Stomach (tissue), 9 donors: ENCODE measurements around the gene CUEDC1. TPM values are rescaled to one million over a fixed set of nuclear protein-coding genes. Genes with fewer than 3 reads are reported as not detected.
"Not testable (repeated sequence)": the region's sequence is repeated elsewhere in the genome, so short reads cannot be mapped to it uniquely, and the experiment has no call there.

Source experiments
- DNase-seq, 2 donors: peaks; one replicate each; pipeline versions ENCODE4 v3.0.0 to v3.0.0-alpha.2; 2013 to 2019
- H3K27ac ChIP-seq, 5 donors: fragments of 200-600 bp in 4 of 5; sonication (generic) in 4 of 5; one replicate each; pipeline ENCODE4 v1.5.1; 2013 to 2019; ENCODE audit warnings: mild to moderate bottlenecking in 1 of 5, moderate library complexity in 1 of 5
- H3K27me3 ChIP-seq, 3 donors: fragments of 200-600 bp; sonication (generic); one replicate each; pipeline ENCODE4 v1.5.1; 2017 to 2019; ENCODE audit warnings: mixed run types in 1 of 3
- H3K36me3 ChIP-seq, 4 donors: fragments of 200-600 bp; sonication (generic); 1 replicate in 3 of 4; 2 replicates in 1 of 4; pipeline ENCODE4 v1.5.1; 2016 to 2019
- H3K4me1 ChIP-seq, 4 donors: fragments of 200-600 bp; sonication (generic); one replicate each; pipeline ENCODE4 v1.5.1; 2016 to 2019
- H3K4me3 ChIP-seq, 4 donors: fragments of 200-600 bp; sonication (generic) in 3 of 4; one replicate each; pipeline ENCODE4 v1.5.1; 2016 to 2019; ENCODE audit warnings: mild to moderate bottlenecking in 1 of 4
- H3K9me3 ChIP-seq, 4 donors: fragments of 200-600 bp; sonication (generic); one replicate each; pipeline ENCODE4 v1.5.1; 2016 to 2019
- CTCF ChIP-seq, 7 experiments: fragments of 450-650 bp in 4 of 7; fragments of 200-600 bp in 3 of 7; sonication (generic) in 3 of 7; IDR thresholded peaks; one replicate each; pipeline ENCODE4 v1.5.1; 2016 to 2019; ENCODE audit warnings: antibody characterized with exemption in 7 of 7, control low read depth in 2 of 7, mild to moderate bottlenecking in 1 of 7
- EP300 ChIP-seq: sonication (generic); formaldehyde crosslinking; IDR thresholded peaks from one replicate; pipeline ENCODE4 v1.6.1; 2017; ENCODE audit warnings: antibody characterized with exemption
- POLR2A ChIP-seq, 4 donors: fragments of 450-650 bp; IDR thresholded peaks; one replicate each; pipeline ENCODE4 v1.6.1; 2016; ENCODE audit warnings: antibody characterized with exemption in 4 of 4, control low read depth in 2 of 4, mild to moderate bottlenecking in 1 of 4, moderate library complexity in 1 of 4
- POLR2AphosphoS5 ChIP-seq, 3 donors: sonication (generic); formaldehyde crosslinking; IDR thresholded peaks; one replicate each; pipeline ENCODE4 v1.6.1; 2016; ENCODE audit warnings: antibody characterized with exemption in 3 of 3
- WGBS, 5 donors: extraction: QIAGEN DNeasy Blood & Tissue Kit in 3 of 5; methylation state at CpG; one replicate each; pipeline versions ENCODE4 v1.1.5 to v1.1.7; 2013 to 2018; 5-methylcytosine and 5-hydroxymethylcytosine counted together
- intact Hi-C: fragments of 100-400 bp; cut with DNase I; formaldehyde crosslinking; loops from one replicate; pipeline ENCODE4 v1.15.1; 2023; ENCODE audit warnings: low total_unique reads
- polyA plus RNA-seq, 3 donors: library from polyadenylated mRNA; stranded (reverse); fragments of 200-250 nt; gene quantifications; one replicate each; pipeline ENCODE4 v1.2.3, GENCODE V29; 2013
- total RNA-seq, 5 donors: library from RNA; depleted of rRNA; stranded (reverse); fragments of >200 nt; gene quantifications; one replicate each; pipeline versions ENCODE4 v1.1.0 to v1.2.3, GENCODE V29; 2014 to 2016
- donor health status: healthy with polysubstance abuse.
- donor health status: Bipolar disorder and iron deficiency.
- donor health status: healthy.

CUEDC1 gene
- total and polyA plus RNA-seq, 8 donors: 10.5 to 111 (median 21.7) TPM

GRCh38 chr17:57926723-57927047 is 28.5 kb downstream of the CUEDC1 start:
- intact Hi-C loops: no loop called here
- H3K4me3 ChIP-seq: no peak overlapping the region
- no peak for DNase-seq
- TF ChIP-seq EP300 (no peak), CTCF (IDR thresholded peaks at IDR 0.05) (no peak), POLR2A (IDR thresholded peaks at IDR 0.05) (no peak), POLR2AphosphoS5 (IDR thresholded peaks at IDR 0.05) (no peak)
- peak overlapping the region; percentile 23 to 99 (median 60) for H3K27ac ChIP-seq
- no peaks in the 10 kb centered on the region for H3K27me3 ChIP-seq
- peaks cover 32 to 87% (median 65%) of the 10 kb centered on the region in 4 donors for H3K4me1 ChIP-seq
- no peaks in the 10 kb centered on the region for H3K9me3 ChIP-seq
- H3K36me3 ChIP-seq: no peaks in the 10 kb centered on the region
- WGBS, 5 donors: 54 to 69% (median 67%) methylated on average over 7 of the region's 7 CpGs

GRCh38 chr17:57925361-57925990 is 29.7 kb downstream of the CUEDC1 start:
- Histone ChIP-seq H3K4me3 (no peak overlapping the region), H3K27ac (peak overlapping the region in 4 of 5 donors; percentile 36 to 99 (median 59)), H3K36me3 (no peaks in the 10 kb centered on the region), H3K4me1 (peaks cover 40 to 87% (median 65%) of the 10 kb centered on the region in 4 donors), H3K27me3 (no peaks in the 10 kb centered on the region), H3K9me3 (no peaks in the 10 kb centered on the region)
- DNase-seq: no peak
- 69 to 87% (median 81%) methylated on average over 9 of the region's 9 CpGs for WGBS, 5 donors
- intact Hi-C loops: no loop called here
- TF ChIP-seq CTCF (IDR thresholded peaks at IDR 0.05): no peak
- TF ChIP-seq POLR2A (IDR thresholded peaks at IDR 0.05): no peak
- TF ChIP-seq EP300: no peak

- 57 to 86% (median 79%) methylated on average over 4 of the region's 4 CpGs for WGBS, 5 donors
- intact Hi-C loops: no loop called here
- TF ChIP-seq CTCF (IDR thresholded peaks at IDR 0.05) (no peak), POLR2A (IDR thresholded peaks at IDR 0.05) (no peak), POLR2AphosphoS5 (IDR thresholded peaks at IDR 0.05) (no peak), EP300 (no peak)
- DNase-seq: no peak
- Histone ChIP-seq H3K27ac (peak overlapping the region in 4 of 5 donors; percentile 15 to 99 (median 59)), H3K36me3 (no peaks in the 10 kb centered on the region), H3K4me3 (no peak overlapping the region), H3K4me1 (peaks cover 40 to 87% (median 63%) of the 10 kb centered on the region in 4 donors), H3K27me3 (no peaks in the 10 kb centered on the region), H3K9me3 (no peaks in the 10 kb centered on the region)
Observed at GRCh38 chr17:57924677-57925076, 30.5 kb downstream of the CUEDC1 start.

- WGBS, 5 donors: 66 to 94% (median 85%) methylated on average over 5 of the region's 5 CpGs
- intact Hi-C loops: no loop called here
- peaks cover 44 to 87% (median 65%) of the 10 kb centered on the region in 4 donors for H3K4me1 ChIP-seq
- no peak overlapping the region for H3K4me3 ChIP-seq
- TF ChIP-seq POLR2A (IDR thresholded peaks at IDR 0.05) (no peak), POLR2AphosphoS5 (IDR thresholded peaks at IDR 0.05) (no peak), CTCF (IDR thresholded peaks at IDR 0.05) (no peak), EP300 (no peak)
- no peak for DNase-seq
- H3K36me3 ChIP-seq: no peaks in the 10 kb centered on the region
- H3K27me3 ChIP-seq: no peaks in the 10 kb centered on the region
- H3K27ac ChIP-seq: peak overlapping the region in 3 of 5 donors; percentile 78 to 99 (median 85)
- H3K9me3 ChIP-seq: no peaks in the 10 kb centered on the region
Observed at GRCh38 chr17:57923182-57923872, 31.9 kb downstream of the CUEDC1 start.

- H3K36me3 ChIP-seq, H3K9me3 ChIP-seq, H3K4me3 ChIP-seq, H3K27me3 ChIP-seq, intact Hi-C loops, DNase-seq: not testable (repeated sequence)
- 89 to 98% (median 96%) methylated on average over 4 of the region's 4 CpGs for WGBS, 5 donors
- Histone ChIP-seq H3K27ac (peak overlapping the region in 4 of 5 donors; percentile 71 to 99 (median 82)), H3K4me1 (peaks cover 48 to 88% (median 68%) of the 10 kb centered on the region in 4 donors)
Observed at GRCh38 chr17:57922745-57923144, 32.5 kb downstream of the CUEDC1 start.
